Measurements from ENCODE around the gene SVOP.

GRCh38 chr12:108862588-108862959 lies 158.3 kb downstream of the SVOP start:
- TF ChIP-seq POLR2A (IDR thresholded peaks at IDR 0.05) (no peak), CTCF (IDR thresholded peaks at IDR 0.05) (no peak), EP300 (IDR thresholded peaks at IDR 0.05) (no peak)

Measured in tibial nerve (tissue), 4 donors.